GM12878 (cell line): ENCODE data around the gene STK35. TPM values are rescaled to one million over a fixed set of nuclear protein-coding genes. Genes with fewer than 3 reads are reported as not detected.

Source experiments
- ATAC-seq: fragments of 200-7000 bp; cut with Tn5 transposase; 3 replicates; pipeline ENCODE4 v1.9.1; 2020; ENCODE audit warnings: mild to moderate bottlenecking, moderate library complexity
- BruUV-seq: library from RNA; stranded (reverse); fragments of 400-500 nt; replicated peaks from 2 replicates; lab custom pipeline; 2021; lab: Mats Ljungman, UMichigan
- CTCF ChIA-PET: fragments of 300-600 bp; sonication (Branson Sonifier 250); formaldehyde crosslinking; extraction: SDS; loops from one replicate; lab custom pipeline; 2021; ENCODE audit warnings: inconsistent platforms; lab: Yijun Ruan, JAX
- POLR2A ChIA-PET: fragments of 350-600 bp; formaldehyde crosslinking; extraction: SDS; loops from one replicate; lab custom pipeline; 2021; ENCODE audit warnings: inconsistent platforms; lab: Charles Lee
- RAD21 ChIA-PET: fragments of 300-600 bp; sonication (Branson Sonifier 250); formaldehyde crosslinking; loops from one replicate; lab custom pipeline; 2023; ENCODE audit warnings: antibody characterized with exemption; ENCODE audit not compliant: unreplicated experiment; lab: Charles Lee
- SMC1A ChIA-PET: fragments of 300-600 bp; sonication (Branson Sonifier 250); formaldehyde crosslinking; loops from one replicate; lab custom pipeline; 2023; ENCODE audit not compliant: unreplicated experiment, uncharacterized antibody; lab: Charles Lee
- DNase-seq: peaks from one replicate; pipeline ENCODE4 v3.0.0-alpha.2; 2011; ENCODE audit warnings: low read depth, low spot score
- FAIRE-seq: peaks from 3 replicates; lab custom pipeline; 2011; peaks lifted over from hg19 to GRCh38; lab: Jason Lieb, UNC
- H2AFZ ChIP-seq: 2 replicates; pipeline ENCODE4 v1.6.0; 2011; ENCODE audit warnings: low read depth, low read length, control low read depth; ENCODE audit not compliant: control insufficient read depth
- H3K27ac ChIP-seq: 2 replicates; pipeline ENCODE4 v1.5.1; 2011; ENCODE audit warnings: control low read depth; ENCODE audit not compliant: control insufficient read depth, insufficient read depth
- H3K27me3 ChIP-seq, 2 experiments: replicated peaks in 1 of 2; 2 replicates each; pipeline versions ENCODE4 v1.6.0 to v1.6.1; 2011; ENCODE audit warnings: low read length in 1 of 2; ENCODE audit not compliant: control insufficient read depth in 2 of 2, insufficient read depth in 2 of 2
- H3K36me3 ChIP-seq, 2 experiments: 2 replicates each; pipeline ENCODE4 v1.5.1; 2011; ENCODE audit warnings: low read length in 1 of 2; ENCODE audit not compliant: control insufficient read depth in 2 of 2, insufficient read depth in 2 of 2
- H3K4me1 ChIP-seq: 2 replicates; pipeline ENCODE4 v1.6.1; 2011; ENCODE audit warnings: mild to moderate bottlenecking, low read length, moderate library complexity, mixed read lengths; ENCODE audit not compliant: control insufficient read depth, insufficient read depth
- H3K4me2 ChIP-seq: 2 replicates; pipeline ENCODE4 v1.6.0; 2011; ENCODE audit warnings: control low read depth; ENCODE audit not compliant: control insufficient read depth, insufficient read depth
- H3K4me3 ChIP-seq: fragments of 200-600 bp; sonication (generic); 2 replicates; pipeline ENCODE4 v1.5.1; 2016
- H3K79me2 ChIP-seq: 2 replicates; pipeline ENCODE4 v1.6.0; 2011; ENCODE audit warnings: low read length; ENCODE audit not compliant: control insufficient read depth, insufficient read depth
- H3K9ac ChIP-seq: 2 replicates; pipeline ENCODE4 v1.8.0; 2011; ENCODE audit warnings: low read length, control low read depth, mixed read lengths; ENCODE audit not compliant: control insufficient read depth, insufficient read depth
- H3K9me3 ChIP-seq: replicated peaks from 3 replicates; pipeline ENCODE4 v1.5.1; 2011; ENCODE audit warnings: mild to moderate bottlenecking, low read length; ENCODE audit not compliant: control insufficient read depth, insufficient read depth
- H4K20me1 ChIP-seq: 2 replicates; pipeline ENCODE4 v1.6.0; 2011; ENCODE audit not compliant: control insufficient read depth, insufficient read depth
- ASH2L ChIP-seq: fragments of 300-600, 200-600 bp; sonication (generic); IDR thresholded peaks from 2 replicates; pipeline ENCODE4 v1.6.1; 2017; ENCODE audit warnings: low read depth, mild to moderate bottlenecking, borderline replicate concordance
- BCL3 ChIP-seq: IDR thresholded peaks from 2 replicates; pipeline ENCODE4 v1.6.1; 2011; ENCODE audit warnings: borderline replicate concordance, low read depth, mild to moderate bottlenecking, moderate library complexity, low read length; ENCODE audit not compliant: insufficient read depth, poor library complexity, severe bottlenecking
- CHD2 ChIP-seq: IDR thresholded peaks from 2 replicates; pipeline ENCODE4 v1.6.1; 2011; ENCODE audit warnings: low read depth, low read length, improper control_type of control experiment, borderline replicate concordance
- E2F4 ChIP-seq: IDR thresholded peaks from 2 replicates; pipeline ENCODE4 v1.6.1; 2012; ENCODE audit warnings: low read depth, low read length, improper control_type of control experiment
- EED ChIP-seq: sonication (generic); IDR thresholded peaks from 2 replicates; pipeline ENCODE4 v1.6.1; 2016; ENCODE audit warnings: antibody characterized with exemption, low read depth
- JUNB ChIP-seq: IDR thresholded peaks from 2 replicates; pipeline ENCODE4 v1.6.1; 2016; ENCODE audit warnings: antibody characterized with exemption, mild to moderate bottlenecking
- MEF2A ChIP-seq: IDR thresholded peaks from 2 replicates; pipeline ENCODE4 v1.6.1; 2011; ENCODE audit warnings: low read depth, mild to moderate bottlenecking, low read length, moderate library complexity; ENCODE audit not compliant: insufficient read depth
- NR2C2 ChIP-seq: IDR thresholded peaks from 2 replicates; pipeline ENCODE4 v1.6.1; 2011; ENCODE audit warnings: borderline replicate concordance, low read depth; ENCODE audit not compliant: control insufficient read depth, insufficient read length
- POLR2AphosphoS2 ChIP-seq: IDR thresholded peaks from 2 replicates; pipeline ENCODE4 v1.6.1; 2011; ENCODE audit warnings: low read depth, mild to moderate bottlenecking, low read length, improper control_type of control experiment, moderate library complexity
- RBBP5 ChIP-seq: fragments of 200-600 bp; sonication (generic); conservative IDR thresholded peaks from 2 replicates; pipeline ENCODE4 v1.6.1; 2016
- RFX5 ChIP-seq: IDR thresholded peaks from 2 replicates; pipeline ENCODE4 v1.6.1; 2011; ENCODE audit warnings: low read depth, low read length, improper control_type of control experiment
- SIX5 ChIP-seq: IDR thresholded peaks from 2 replicates; pipeline ENCODE4 v1.6.1; 2011; ENCODE audit warnings: mild to moderate bottlenecking, low read depth, low read length, moderate library complexity; ENCODE audit not compliant: severe bottlenecking
- SREBF2 ChIP-seq: IDR thresholded peaks from 2 replicates; pipeline ENCODE4 v1.6.1; 2012; ENCODE audit warnings: mild to moderate bottlenecking, low read length
- STAT3 ChIP-seq: IDR thresholded peaks from 2 replicates; pipeline ENCODE4 v1.6.1; 2011; ENCODE audit warnings: low read depth, low read length, improper control_type of control experiment
- SUPT20H ChIP-seq: IDR thresholded peaks from 2 replicates; pipeline ENCODE4 v1.6.1; 2011; ENCODE audit warnings: low read depth, mild to moderate bottlenecking, low read length, moderate library complexity, borderline replicate concordance; ENCODE audit not compliant: control insufficient read depth
- USF1 ChIP-seq: IDR thresholded peaks from 2 replicates; pipeline ENCODE4 v1.6.1; 2011; ENCODE audit warnings: borderline replicate concordance, low read depth, mild to moderate bottlenecking, moderate library complexity, mixed read lengths, low read length; ENCODE audit not compliant: insufficient read depth; ENCODE audit errors: extremely low read length
- YBX1 ChIP-seq: fragments of 450-650 bp; IDR thresholded peaks from 2 replicates; pipeline ENCODE4 v1.6.1; 2016; ENCODE audit warnings: antibody characterized with exemption
- ZBTB11 ChIP-seq: fragments of 450-650 bp; formaldehyde crosslinking; IDR thresholded peaks from 2 replicates; pipeline ENCODE4 v1.5.0; 2022; ENCODE audit warnings: mild to moderate bottlenecking, missing genetic modification characterization
- ZNF24 ChIP-seq: fragments of 450-650 bp; IDR thresholded peaks from 2 replicates; pipeline ENCODE4 v1.6.1; 2017; ENCODE audit warnings: antibody characterized with exemption, mild to moderate bottlenecking
- WGBS: methylation state at CpG from one replicate; pipeline ENCODE4 v1.1.6; 2016; ENCODE audit warnings: low lambda C conversion rate; ENCODE audit not compliant: insufficient replicate concordance, insufficient coverage; ENCODE audit errors: missing lambda C conversion rate; 5-methylcytosine and 5-hydroxymethylcytosine counted together
- in situ Hi-C: fragments of 300-500 bp; cut with MboI; formaldehyde crosslinking; loops from 9 replicates; pipeline ENCODE4 v1.14.3; 2018; ENCODE audit warnings: mixed read lengths
- intact Hi-C: fragments of 100-400 bp; cut with micrococcal nuclease; formaldehyde crosslinking; loops from one replicate; pipeline ENCODE4 v1.14.2; 2022; ENCODE audit not compliant: unreplicated experiment
- polyA plus RNA-seq, 11 experiments: library from polyadenylated mRNA; depleted of rRNA in 4 of 11; unstranded in 6 of 11; stranded (reverse) in 5 of 11; fragments of >200 nt; fragmentation: Nextera tagmentation in 4 of 11; fragmentation: Illumina TruSeq in 1 of 11; extraction: Ambion mirVana in 4 of 11; extraction: Trizol in 1 of 11; gene quantifications; 1 replicate in 1 of 11; 2 replicates in 10 of 11; pipeline versions ENCODE4 v1.2.1 to v1.2.3, GENCODE V29; 2011 to 2016; ENCODE audit warnings: inconsistent platforms in 2 of 11, missing spikeins in 2 of 11, low read depth in 1 of 11
- total RNA-seq, 4 experiments: library from RNA; depleted of rRNA in 3 of 4; stranded (reverse); fragments of >200 nt in 3 of 4; fragmentation: Illumina TruSeq in 1 of 4; extraction: Trizol in 1 of 4; gene quantifications; 2 replicates each; pipeline versions ENCODE4 v1.2.1 to v1.2.3, GENCODE V29; 2013 to 2021

STK35 gene
- total and polyA plus RNA-seq, 10 of the 15 experiments (the other 5 are each of a cell fraction or from before 2014, with no cell fraction given) = 2.9 to 19.4 (median 9.6) TPM

DNA sequence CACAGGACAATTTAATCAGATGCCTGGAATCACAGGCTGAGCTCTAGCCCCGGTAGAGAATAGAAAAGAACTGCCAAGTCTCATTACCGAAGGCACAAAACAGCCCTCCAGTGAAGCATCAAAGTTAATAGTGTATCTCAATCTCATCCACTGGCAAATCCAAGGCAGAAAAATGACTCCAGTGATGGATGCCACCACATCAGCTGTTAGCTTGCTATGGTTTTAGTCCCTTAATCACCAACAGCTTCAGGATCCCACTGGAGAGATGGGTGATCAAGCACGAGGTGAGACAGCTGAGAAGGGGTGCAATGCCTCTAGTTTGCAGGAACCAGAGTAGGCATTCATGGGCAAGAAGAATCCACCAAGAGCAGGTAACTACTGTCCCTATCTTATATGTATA, 81.8 kb downstream of the STK35 start:
- BruUV-seq = no TSS peak
- H2AFZ ChIP-seq = no peak overlapping the region
- RAD21 ChIA-PET = interaction anchor here (1.5 kb wide), 1 partner anchor 9 kb away, joined by 3 read pairs; no protein-coding TSS in a partner anchor
- ATAC-seq (no peak), DNase-seq (no peak)
- CTCF ChIA-PET = interaction anchor here (0.6 to 2.4 kb wide), 4 partner anchors 8 to 406 kb away, joined by 3 to 17 read pairs (median 4); no protein-coding TSS in a partner anchor
- H3K9me3 ChIP-seq = no peaks in the 10 kb centered on the region
- H3K36me3 ChIP-seq = no peaks in the 10 kb centered on the region
- no peak overlapping the region for H3K4me2 ChIP-seq
- in situ Hi-C loops = no loop called here
- TF ChIP-seq EED (no peak), JUNB (no peak), RFX5 (no peak), SREBF2 (no peak), ASH2L (no peak), SIX5 (no peak), MEF2A (no peak), SUPT20H (no peak), YBX1 (no peak), USF1 (no peak), NR2C2 (no peak), E2F4 (no peak), CHD2 (no peak), BCL3 (no peak), RBBP5 (no peak), ZBTB11 (no peak), POLR2AphosphoS2 (no peak), STAT3 (no peak), ZNF24 (no peak)
- TF ChIP-seq, all 136 proteins: peak for 0
- ChIA-PET POLR2A (no interaction called here), SMC1A (no interaction called here)
- Histone ChIP-seq H3K4me1 (no peaks in the 10 kb centered on the region), H3K27ac (no peak overlapping the region), H4K20me1 (no peaks in the 10 kb centered on the region), H3K9ac (no peak overlapping the region), H3K27me3 (no peaks in the 10 kb centered on the region), H3K4me3 (no peak overlapping the region), H3K79me2 (no peaks in the 10 kb centered on the region)
- no peak for FAIRE-seq
- intact Hi-C loops = no loop called here
- 2% methylated on average over 3 of the region's 3 CpGs for WGBS
